H1 (cell line): ENCODE data around the gene GPSM3. TPM values are rescaled to one million over a fixed set of nuclear protein-coding genes. Genes with fewer than 3 reads are reported as not detected.
A peak's percentile ranks its signal among the peaks of the same experiment; 100 is the strongest.

ENCODE experiments used
- BRCA1 ChIP-seq: IDR thresholded peaks from 2 replicates; pipeline ENCODE4 v1.6.1; 2012; ENCODE audit warnings: low read depth, low read length, improper control_type of control experiment
- CBX8 ChIP-seq: fragments of 300-800, 300-1000 bp; sonication (generic); IDR thresholded peaks from 2 replicates; pipeline ENCODE4 v1.7.1; 2016; ENCODE audit warnings: low read depth, low read length, borderline replicate concordance
- CHD2 ChIP-seq: IDR thresholded peaks from 2 replicates; pipeline ENCODE4 v1.6.1; 2012; ENCODE audit warnings: low read length, improper control_type of control experiment
- E2F6 ChIP-seq: IDR thresholded peaks from 2 replicates; pipeline ENCODE4 v1.6.1; 2012; ENCODE audit warnings: inconsistent platforms
- EGR1 ChIP-seq: IDR thresholded peaks from 2 replicates; pipeline ENCODE4 v1.6.1; 2011; ENCODE audit warnings: low read depth, low read length, borderline replicate concordance
- EP300 ChIP-seq, 2 experiments: IDR thresholded peaks; 1 replicate in 1 of 2; 2 replicates in 1 of 2; pipeline ENCODE4 v1.6.1; 2011 to 2012; ENCODE audit warnings: low read depth in 2 of 2, low read length in 2 of 2, mild to moderate bottlenecking in 2 of 2, borderline replicate concordance in 1 of 2, inconsistent platforms in 1 of 2, moderate library complexity in 1 of 2
- FOSL1 ChIP-seq: IDR thresholded peaks from 2 replicates; pipeline ENCODE4 v1.6.1; 2011; ENCODE audit warnings: mild to moderate bottlenecking, low read depth, low read length, moderate library complexity; ENCODE audit not compliant: insufficient read depth
- HDAC2 ChIP-seq, 2 experiments: fragments of 300-600 bp in 1 of 2; sonication (generic) in 1 of 2; IDR thresholded peaks; 2 replicates each; pipeline ENCODE4 v1.6.1; 2011 to 2012; ENCODE audit warnings: low read depth in 2 of 2, low read length in 2 of 2, mild to moderate bottlenecking in 2 of 2, moderate library complexity in 2 of 2, borderline replicate concordance in 1 of 2, inconsistent platforms in 1 of 2
- HDAC6 ChIP-seq: IDR thresholded peaks from one replicate; pipeline ENCODE4 v1.7.1; 2012; ENCODE audit warnings: low read depth, mild to moderate bottlenecking, inconsistent platforms, low read length, moderate library complexity
- NANOG ChIP-seq: IDR thresholded peaks from 2 replicates; pipeline ENCODE4 v1.6.1; 2011; ENCODE audit warnings: low read length, low read depth, mild to moderate bottlenecking, inconsistent platforms; ENCODE audit not compliant: insufficient read depth, poor library complexity, severe bottlenecking
- POLR2A ChIP-seq, 2 experiments: IDR thresholded peaks; 1 replicate in 1 of 2; 2 replicates in 1 of 2; pipeline ENCODE4 v1.6.1; 2011; ENCODE audit warnings: low read depth in 2 of 2, low read length in 2 of 2, mild to moderate bottlenecking in 2 of 2; ENCODE audit errors: control extremely low read depth in 1 of 2
- RAD21 ChIP-seq, 2 experiments: IDR thresholded peaks in 1 of 2; conservative IDR thresholded peaks in 1 of 2; 2 replicates each; pipeline ENCODE4 v1.6.1; 2011; ENCODE audit warnings: low read depth in 2 of 2, low read length in 2 of 2, improper control_type of control experiment in 1 of 2, inconsistent platforms in 1 of 2, mild to moderate bottlenecking in 1 of 2, moderate library complexity in 1 of 2
- RNF2 ChIP-seq: fragments of 200-900, 300-1000 bp; sonication (generic); IDR thresholded peaks from 2 replicates; pipeline ENCODE4 v1.7.1; 2016; ENCODE audit warnings: borderline replicate concordance, low read depth, mild to moderate bottlenecking, antibody characterized with exemption, low read length; ENCODE audit not compliant: poor library complexity, severe bottlenecking; ENCODE audit errors: missing control alignments
- SIN3A ChIP-seq, 2 experiments: IDR thresholded peaks in 1 of 2; conservative IDR thresholded peaks in 1 of 2; 2 replicates each; pipeline ENCODE4 v1.6.1; 2011 to 2012; ENCODE audit warnings: low read length in 2 of 2, improper control_type of control experiment in 1 of 2, low read depth in 1 of 2, mild to moderate bottlenecking in 1 of 2
- SIRT6 ChIP-seq: IDR thresholded peaks from one replicate; pipeline ENCODE4 v1.7.1; 2012; ENCODE audit warnings: low read length, inconsistent platforms
- SP2 ChIP-seq: IDR thresholded peaks from 2 replicates; pipeline ENCODE4 v1.6.1; 2012; ENCODE audit warnings: mild to moderate bottlenecking, low read length, inconsistent platforms
- SP4 ChIP-seq: IDR thresholded peaks from 2 replicates; pipeline ENCODE4 v1.6.1; 2012; ENCODE audit warnings: low read length, inconsistent platforms
- SRF ChIP-seq: IDR thresholded peaks from 2 replicates; pipeline ENCODE4 v1.6.1; 2011; ENCODE audit warnings: mild to moderate bottlenecking, low read depth, low read length, moderate library complexity
- TCF12 ChIP-seq: IDR thresholded peaks from 2 replicates; pipeline ENCODE4 v1.6.1; 2011; ENCODE audit warnings: low read depth, mild to moderate bottlenecking, low read length
- ZNF274 ChIP-seq: IDR thresholded peaks from 2 replicates; pipeline ENCODE4 v1.7.0; 2012; ENCODE audit warnings: low read length, borderline replicate concordance; ENCODE audit errors: extremely low read depth
- polyA plus RNA-seq, 7 experiments: library from polyadenylated mRNA; depleted of rRNA in 3 of 7; stranded (reverse) in 5 of 7; unstranded in 2 of 7; fragments of >200 nt in 5 of 7; fragments of 200-250 nt in 2 of 7; gene quantifications; 1 replicate in 5 of 7; 2 replicates in 1 of 7; 4 replicates in 1 of 7; pipeline versions ENCODE4 v1.2.1 to v1.2.3, GENCODE V29; 2011 to 2013; ENCODE audit warnings: missing spikeins in 2 of 7, mixed read lengths in 2 of 7
- total RNA-seq: library from RNA; stranded (reverse); fragmentation: NEBNext Ultra II Directional; extraction: Animal tissue kit (Norgen Biotek cat#: 25700); gene quantifications from 2 replicates; pipeline ENCODE4 v1.2.1, GENCODE V29; 2021
- TF ChIP-seq, protein P1 (sequence below): IDR thresholded peaks from 2 replicates; pipeline ENCODE4 v1.6.1; 2011; ENCODE audit warnings: low read length, improper control_type of control experiment
- TF ChIP-seq, protein P2 (sequence below): IDR thresholded peaks from 2 replicates; pipeline ENCODE4 v1.6.1; 2012; ENCODE audit warnings: inconsistent platforms

GPSM3 gene
- total and polyA plus RNA-seq, 2 of the 8 experiments (the other 6 are each of a cell fraction or from before 2014, with no cell fraction given) = 6.6 to 9.8 TPM

GRCh38 chr6:32195652-32195901, 3.1 kb upstream of the GPSM3 start (continued):
- TF ChIP-seq RAD21 (IDR thresholded peaks at IDR 0.05 in 1 of 2, conservative IDR thresholded peaks at IDR 0.05 in 1 of 2; ENCODE audit: low read depth in 2 of 2, low read length in 2 of 2) = peak in 1 of 2 experiments; percentile 37; a peak in 2 of 4 replicates
- no peak for TF ChIP-seq EP300 (IDR thresholded peaks at IDR 0.05; ENCODE audit: borderline replicate concordance in 1 of 2, low read depth in 2 of 2, low read length in 2 of 2)
- TF ChIP-seq SIRT6 = no peak
- TF ChIP-seq BRCA1 = no peak; the same call in 1 of the 2 replicates
- TF ChIP-seq SP2 = no peak
- no peak for TF ChIP-seq E2F6
- TF ChIP-seq SRF = peak; percentile 65; the same call in 1 of the 2 replicates
- 0 out of 2 replicates have a peak, but pooled peaks have one; percentile 91 for TF ChIP-seq EGR1
- no peak for TF ChIP-seq RNF2
- TF ChIP-seq CHD2 = no peak
- peak in 1 of 2 experiments; percentile 53; a peak in 2 of 4 replicates for TF ChIP-seq SIN3A (conservative IDR thresholded peaks at IDR 0.05 in 1 of 2, IDR thresholded peaks at IDR 0.05 in 1 of 2; ENCODE audit: low read depth in 1 of 2, low read length in 2 of 2)
- TF ChIP-seq, protein P1, sequence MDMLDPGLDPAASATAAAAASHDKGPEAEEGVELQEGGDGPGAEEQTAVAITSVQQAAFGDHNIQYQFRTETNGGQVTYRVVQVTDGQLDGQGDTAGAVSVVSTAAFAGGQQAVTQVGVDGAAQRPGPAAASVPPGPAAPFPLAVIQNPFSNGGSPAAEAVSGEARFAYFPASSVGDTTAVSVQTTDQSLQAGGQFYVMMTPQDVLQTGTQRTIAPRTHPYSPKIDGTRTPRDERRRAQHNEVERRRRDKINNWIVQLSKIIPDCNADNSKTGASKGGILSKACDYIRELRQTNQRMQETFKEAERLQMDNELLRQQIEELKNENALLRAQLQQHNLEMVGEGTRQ = no peak
- TF ChIP-seq TCF12 = no peak
- no peak for TF ChIP-seq SP4
- no peak; a peak in 1 of 3 replicates for TF ChIP-seq POLR2A (IDR thresholded peaks at IDR 0.05; ENCODE audit: control extremely low read depth in 1 of 2, low read depth in 2 of 2, low read length in 2 of 2)
- TF ChIP-seq CBX8 = no peak
- no peak for TF ChIP-seq HDAC2 (IDR thresholded peaks at IDR 0.05; ENCODE audit: borderline replicate concordance in 1 of 2, low read depth in 2 of 2, low read length in 2 of 2)
- TF ChIP-seq, protein P2, sequence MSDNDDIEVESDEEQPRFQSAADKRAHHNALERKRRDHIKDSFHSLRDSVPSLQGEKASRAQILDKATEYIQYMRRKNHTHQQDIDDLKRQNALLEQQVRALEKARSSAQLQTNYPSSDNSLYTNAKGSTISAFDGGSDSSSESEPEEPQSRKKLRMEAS = peak; percentile 89
- peak; percentile 22 for TF ChIP-seq NANOG
- TF ChIP-seq ZNF274 = no peak
- no peak for TF ChIP-seq HDAC6
- TF ChIP-seq FOSL1 = no peak
